ENCODE results near the gene NRDC. TPM values are rescaled to one million over a fixed set of nuclear protein-coding genes. Genes with fewer than 3 reads are reported as not detected.

Gene NRDC
- total RNA-seq, 1 donor from 2014 or later, result 127 TPM

DNA sequence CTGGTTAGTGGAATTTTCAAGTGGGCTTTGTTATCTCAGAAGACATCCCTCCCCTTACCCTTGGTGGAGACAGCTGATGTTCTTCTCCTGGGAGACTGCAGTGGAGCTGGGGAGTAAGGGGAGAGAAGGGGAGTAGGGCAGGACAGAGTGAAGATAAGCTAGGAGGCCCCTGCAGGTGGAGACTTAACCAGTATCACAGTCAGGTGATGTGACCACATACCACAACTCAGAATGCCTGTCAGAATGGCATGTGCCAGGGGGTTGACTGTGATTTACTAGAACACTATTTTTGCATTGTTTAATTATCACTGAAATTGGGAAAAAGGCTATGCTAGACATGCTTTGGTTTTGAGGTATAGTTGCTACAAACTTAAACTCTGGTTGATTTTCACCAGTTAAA, 124.6 kb downstream of the NRDC start:
- Mint-ChIP-seq H3K27ac (ENCODE audit: unreplicated experiment) (no peak overlapping the region), H3K4me3 (ENCODE audit: unreplicated experiment) (no peak overlapping the region), H3K4me1 (ENCODE audit: low read depth, unreplicated experiment) (no peaks in the 10 kb centered on the region), H3K27me3 (ENCODE audit: unreplicated experiment) (no peaks in the 10 kb centered on the region), H3K36me3 (ENCODE audit: unreplicated experiment) (peaks cover 7% of the 10 kb centered on the region), H3K9me3 (ENCODE audit: unreplicated experiment) (no peaks in the 10 kb centered on the region)
- no peak for DNase-seq
- TF ChIP-seq CTCF (IDR thresholded peaks at IDR 0.05; ENCODE audit: partially characterized antibody, unreplicated experiment), result no peak

GRCh38 chr1:51752073-51752948, 126.2 kb downstream of the NRDC start:
- no peak overlapping the region for H3K4me3 Mint-ChIP-seq (ENCODE audit: unreplicated experiment)
- no peaks in the 10 kb centered on the region for H3K9me3 Mint-ChIP-seq (ENCODE audit: unreplicated experiment)
- peaks cover 7% of the 10 kb centered on the region for H3K36me3 Mint-ChIP-seq (ENCODE audit: unreplicated experiment)
- TF ChIP-seq CTCF (IDR thresholded peaks at IDR 0.05; ENCODE audit: partially characterized antibody, unreplicated experiment), result no peak
- no peak for DNase-seq
- H3K27me3 Mint-ChIP-seq (ENCODE audit: unreplicated experiment), result no peaks in the 10 kb centered on the region
- H3K4me1 Mint-ChIP-seq (ENCODE audit: low read depth, unreplicated experiment), result no peaks in the 10 kb centered on the region
- no peak overlapping the region for H3K27ac Mint-ChIP-seq (ENCODE audit: unreplicated experiment)

GRCh38 chr1:51750729-51751128, 127.8 kb downstream of the NRDC start:
- no peak overlapping the region for H3K4me3 Mint-ChIP-seq (ENCODE audit: unreplicated experiment)
- H3K4me1 Mint-ChIP-seq (ENCODE audit: low read depth, unreplicated experiment), result no peaks in the 10 kb centered on the region
- DNase-seq, result no peak
- H3K27me3 Mint-ChIP-seq (ENCODE audit: unreplicated experiment), result no peaks in the 10 kb centered on the region
- H3K9me3 Mint-ChIP-seq (ENCODE audit: unreplicated experiment), result no peaks in the 10 kb centered on the region
- no peak overlapping the region for H3K27ac Mint-ChIP-seq (ENCODE audit: unreplicated experiment)
- H3K36me3 Mint-ChIP-seq (ENCODE audit: unreplicated experiment), result peaks cover 7% of the 10 kb centered on the region
- no peak for TF ChIP-seq CTCF (IDR thresholded peaks at IDR 0.05; ENCODE audit: partially characterized antibody, unreplicated experiment)

DNA sequence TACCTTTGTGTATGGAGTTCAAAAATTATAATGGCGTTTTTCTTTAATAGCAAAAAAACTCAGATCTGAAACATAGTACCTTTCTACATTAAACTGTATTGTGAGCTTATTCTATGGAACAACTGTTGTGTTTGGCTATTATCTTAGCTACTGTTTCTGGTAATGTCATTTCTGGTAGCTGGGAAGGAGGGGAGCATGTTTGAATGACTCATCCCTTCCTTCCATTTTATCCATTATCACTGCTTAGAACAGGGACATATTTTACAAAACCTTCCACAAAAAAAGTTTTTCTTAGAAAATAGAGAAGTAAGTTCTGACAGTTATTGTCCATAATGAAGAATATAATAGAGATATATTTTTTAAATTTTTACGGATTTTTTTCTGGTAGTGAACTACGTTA, 128.3 kb downstream of the NRDC start:
- Mint-ChIP-seq H3K4me3 (ENCODE audit: unreplicated experiment) (no peak overlapping the region), H3K27ac (ENCODE audit: unreplicated experiment) (no peak overlapping the region), H3K36me3 (ENCODE audit: unreplicated experiment) (peaks cover 7% of the 10 kb centered on the region), H3K4me1 (ENCODE audit: low read depth, unreplicated experiment) (no peaks in the 10 kb centered on the region), H3K9me3 (ENCODE audit: unreplicated experiment) (no peaks in the 10 kb centered on the region), H3K27me3 (ENCODE audit: unreplicated experiment) (no peaks in the 10 kb centered on the region)
- no peak for DNase-seq
- no peak for TF ChIP-seq CTCF (IDR thresholded peaks at IDR 0.05; ENCODE audit: partially characterized antibody, unreplicated experiment)

DNA sequence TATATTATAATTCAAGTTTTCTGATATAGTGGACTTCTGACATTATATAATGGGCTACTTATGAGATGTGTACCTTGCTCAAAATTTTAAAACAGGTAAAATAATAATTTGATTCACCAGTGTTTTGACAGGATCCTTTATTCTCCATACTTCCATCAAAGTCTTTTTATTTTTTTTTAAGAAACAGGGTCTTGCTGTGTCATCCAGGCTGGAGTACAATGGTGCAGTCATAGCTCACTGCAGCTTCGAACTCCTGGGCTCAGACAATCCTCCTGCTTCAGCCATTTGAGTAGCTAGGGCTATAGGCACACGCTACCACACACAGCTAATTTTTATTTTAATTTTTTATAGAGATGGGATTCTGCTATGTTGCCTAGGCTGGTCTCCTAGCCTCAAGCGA, 129.4 kb downstream of the NRDC start:
- no peak overlapping the region for H3K4me3 Mint-ChIP-seq (ENCODE audit: unreplicated experiment)
- no peak overlapping the region for H3K27ac Mint-ChIP-seq (ENCODE audit: unreplicated experiment)
- no peaks in the 10 kb centered on the region for H3K27me3 Mint-ChIP-seq (ENCODE audit: unreplicated experiment)
- no peak for DNase-seq
- no peaks in the 10 kb centered on the region for H3K4me1 Mint-ChIP-seq (ENCODE audit: low read depth, unreplicated experiment)
- no peaks in the 10 kb centered on the region for H3K9me3 Mint-ChIP-seq (ENCODE audit: unreplicated experiment)
- H3K36me3 Mint-ChIP-seq (ENCODE audit: unreplicated experiment), result peaks cover 7% of the 10 kb centered on the region
- no peak for TF ChIP-seq CTCF (IDR thresholded peaks at IDR 0.05; ENCODE audit: partially characterized antibody, unreplicated experiment)
